ENCODE data around the gene FGD1. TPM values are rescaled to one million over a fixed set of nuclear protein-coding genes. Genes with fewer than 3 reads are reported as not detected.
"Not testable (repeated sequence)": the region's sequence is repeated elsewhere in the genome, so short reads cannot be mapped to it uniquely, and the experiment has no call there.

Gene FGD1
- total RNA-seq, 1 donor from 2014 or later, result 8.1 TPM

GRCh38 chrX:54494989-54495813, 833 bp downstream of the FGD1 start:
- no peaks in the 10 kb centered on the region for H3K9me3 ChIP-seq
- peaks cover 23% of the 10 kb centered on the region for H3K4me1 ChIP-seq
- no peak for DNase-seq (ENCODE audit: extremely low spot score in 2 of 2)
- H3K27me3 ChIP-seq, result no peaks in the 10 kb centered on the region
- H3K36me3 ChIP-seq, result no peaks in the 10 kb centered on the region
- H3K4me3 ChIP-seq, result peak overlapping the region; percentile 48 to 66
- TF ChIP-seq CTCF (IDR thresholded peaks at IDR 0.05), result no peak
- TF ChIP-seq POLR2A (IDR thresholded peaks at IDR 0.05), result no peak
- no peak for TF ChIP-seq POLR2AphosphoS5 (IDR thresholded peaks at IDR 0.05; ENCODE audit: insufficient read depth in 1 of 2, low read depth in 1 of 2)
- intact Hi-C loops (cut with DNase I), result no loop called here
- peak overlapping the region; percentile 87 for H3K27ac ChIP-seq

- peak overlapping the region; percentile 48 to 66 for H3K4me3 ChIP-seq
- H3K4me1 ChIP-seq, result peaks cover 23% of the 10 kb centered on the region
- no peak for DNase-seq (ENCODE audit: extremely low spot score in 2 of 2)
- no peak for TF ChIP-seq POLR2AphosphoS5 (IDR thresholded peaks at IDR 0.05; ENCODE audit: insufficient read depth in 1 of 2, low read depth in 1 of 2)
- no peak for TF ChIP-seq POLR2A (IDR thresholded peaks at IDR 0.05)
- no peak for TF ChIP-seq CTCF (IDR thresholded peaks at IDR 0.05)
- intact Hi-C loops (cut with DNase I), result no loop called here
- H3K36me3 ChIP-seq, result no peaks in the 10 kb centered on the region
- H3K27ac ChIP-seq, result peak overlapping the region; percentile 87
- H3K27me3 ChIP-seq, result no peaks in the 10 kb centered on the region
- no peaks in the 10 kb centered on the region for H3K9me3 ChIP-seq
Observed at GRCh38 chrX:54494166-54494988, 1.7 kb downstream of the FGD1 start.

GRCh38 chrX:54492340-54492739, 3.7 kb downstream of the FGD1 start:
- H3K27me3 ChIP-seq, result no peaks in the 10 kb centered on the region
- no peaks in the 10 kb centered on the region for H3K9me3 ChIP-seq
- TF ChIP-seq POLR2A (IDR thresholded peaks at IDR 0.05) (no peak), CTCF (IDR thresholded peaks at IDR 0.05) (no peak)
- DNase-seq (ENCODE audit: extremely low spot score in 2 of 2), result no peak
- no peaks in the 10 kb centered on the region for H3K36me3 ChIP-seq
- no peak overlapping the region for H3K4me3 ChIP-seq
- peaks cover 23% of the 10 kb centered on the region for H3K4me1 ChIP-seq
- intact Hi-C loops (cut with DNase I), result no loop called here
- peak overlapping the region; percentile 26 for H3K27ac ChIP-seq

GRCh38 chrX:54489819-54490218, 6.2 kb downstream of the FGD1 start:
- H3K36me3 ChIP-seq; H3K9me3 ChIP-seq; H3K27ac ChIP-seq; intact Hi-C loops (cut with DNase I); H3K27me3 ChIP-seq; H3K4me3 ChIP-seq; DNase-seq (ENCODE audit: extremely low spot score in 2 of 2): not testable (repeated sequence)
- H3K4me1 ChIP-seq, result peaks cover 23% of the 10 kb centered on the region

- H3K36me3 ChIP-seq, result no peaks in the 10 kb centered on the region
- H3K27ac ChIP-seq, result peak overlapping the region; percentile 60
- no peaks in the 10 kb centered on the region for H3K9me3 ChIP-seq
- TF ChIP-seq POLR2A (IDR thresholded peaks at IDR 0.05) (no peak), CTCF (IDR thresholded peaks at IDR 0.05) (no peak)
- H3K4me1 ChIP-seq, result peaks cover 21% of the 10 kb centered on the region
- no peak overlapping the region for H3K4me3 ChIP-seq
- no peaks in the 10 kb centered on the region for H3K27me3 ChIP-seq
- DNase-seq (ENCODE audit: extremely low spot score in 2 of 2), result no peak
- intact Hi-C loops (cut with DNase I), result no loop called here
Observed at GRCh38 chrX:54484666-54485065, 11.4 kb downstream of the FGD1 start.

Measured in vagina (tissue), 2 donors.